Sigmoid colon (tissue), 7 donors: ENCODE measurements around the gene APEX1. TPM values are rescaled to one million over a fixed set of nuclear protein-coding genes. Genes with fewer than 3 reads are reported as not detected.

Experiments used
- DNase-seq: peaks from one replicate; pipeline ENCODE4 v3.0.0-alpha.2; 2019
- H3K27ac ChIP-seq, 4 donors: fragments of 200-600 bp; sonication (generic); one replicate each; pipeline ENCODE4 v1.5.1; 2016 to 2019; ENCODE audit warnings: mild to moderate bottlenecking in 1 of 4
- H3K27me3 ChIP-seq, 3 donors: fragments of 200-600 bp; sonication (generic); one replicate each; pipeline ENCODE4 v1.5.1; 2019; ENCODE audit warnings: mild to moderate bottlenecking in 1 of 3
- H3K36me3 ChIP-seq, 4 donors: fragments of 200-600 bp; sonication (generic); one replicate each; pipeline ENCODE4 v1.5.1; 2016 to 2019
- H3K4me1 ChIP-seq, 4 donors: fragments of 200-600 bp; sonication (generic); one replicate each; pipeline ENCODE4 v1.5.1; 2017 to 2019
- H3K4me3 ChIP-seq, 4 donors: fragments of 200-600 bp; sonication (generic); one replicate each; pipeline ENCODE4 v1.5.1; 2017 to 2019; ENCODE audit warnings: mild to moderate bottlenecking in 2 of 4, moderate library complexity in 1 of 4
- H3K9me3 ChIP-seq, 4 donors: fragments of 200-600 bp in 3 of 4; sonication (generic) in 3 of 4; one replicate each; pipeline versions ENCODE4 v1.5.1 to v1.6.1; 2013 to 2019
- EP300 ChIP-seq, 4 donors: sonication (generic); formaldehyde crosslinking; IDR thresholded peaks; one replicate each; pipeline ENCODE4 v1.6.1; 2017; ENCODE audit warnings: antibody characterized with exemption in 4 of 4
- POLR2A ChIP-seq, 2 donors: fragments of 450-650 bp; IDR thresholded peaks; one replicate each; pipeline ENCODE4 v1.6.1; 2016; ENCODE audit warnings: antibody characterized with exemption in 2 of 2, mild to moderate bottlenecking in 2 of 2, moderate library complexity in 2 of 2
- POLR2AphosphoS5 ChIP-seq, 4 donors: sonication (generic); formaldehyde crosslinking; IDR thresholded peaks; one replicate each; pipeline ENCODE4 v1.6.1; 2017; ENCODE audit warnings: antibody characterized with exemption in 4 of 4
- WGBS, 2 donors: extraction: QIAGEN DNeasy Blood & Tissue Kit; methylation state at CpG; one replicate each; pipeline ENCODE4 v1.1.7; 2013; 5-methylcytosine and 5-hydroxymethylcytosine counted together
- intact Hi-C: fragments of 100-400 bp; cut with DNase I; formaldehyde crosslinking; loops from one replicate; pipeline ENCODE4 v1.15.1; 2023
- polyA plus RNA-seq, 3 donors: library from polyadenylated mRNA; stranded (reverse); fragments of 200-250 nt; gene quantifications; one replicate each; pipeline ENCODE4 v1.2.3, GENCODE V29; 2013
- total RNA-seq, 4 donors: library from RNA; depleted of rRNA; stranded (reverse); fragments of >200 nt; gene quantifications; one replicate each; pipeline ENCODE4 v1.1.0, GENCODE V29; 2016
- TF ChIP-seq, protein P1 (sequence below), 4 experiments: fragments of 450-650 bp in 3 of 4; fragments of 200-600 bp in 1 of 4; IDR thresholded peaks; one replicate each; pipeline ENCODE4 v1.5.1; 2016 to 2019; ENCODE audit warnings: antibody characterized with exemption in 4 of 4, mild to moderate bottlenecking in 3 of 4, moderate library complexity in 2 of 4
- donor health status: healthy with polysubstance abuse.
- donor health status: Bipolar disorder and iron deficiency.
- donor health status: healthy.

The APEX1 gene
- total and polyA plus RNA-seq, 7 donors = 84.4 to 181 (median 146) TPM

DNA sequence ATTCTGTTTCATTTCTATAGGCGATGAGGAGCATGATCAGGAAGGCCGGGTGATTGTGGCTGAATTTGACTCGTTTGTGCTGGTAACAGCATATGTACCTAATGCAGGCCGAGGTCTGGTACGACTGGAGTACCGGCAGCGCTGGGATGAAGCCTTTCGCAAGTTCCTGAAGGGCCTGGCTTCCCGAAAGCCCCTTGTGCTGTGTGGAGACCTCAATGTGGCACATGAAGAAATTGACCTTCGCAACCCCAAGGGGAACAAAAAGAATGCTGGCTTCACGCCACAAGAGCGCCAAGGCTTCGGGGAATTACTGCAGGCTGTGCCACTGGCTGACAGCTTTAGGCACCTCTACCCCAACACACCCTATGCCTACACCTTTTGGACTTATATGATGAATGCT, 1.9 kb downstream of the APEX1 start:
- Histone ChIP-seq H3K27ac (peak overlapping the region in 2 of 4 donors; percentile 92), H3K4me3 (no peak overlapping the region), H3K9me3 (no peaks in the 10 kb centered on the region), H3K4me1 (peaks cover 0 to 50% (median 39%) of the 10 kb centered on the region in 4 donors), H3K36me3 (peaks cover 31 to 43% (median 35%) of the 10 kb centered on the region in 4 donors), H3K27me3 (no peaks in the 10 kb centered on the region)
- TF ChIP-seq, protein P1, sequence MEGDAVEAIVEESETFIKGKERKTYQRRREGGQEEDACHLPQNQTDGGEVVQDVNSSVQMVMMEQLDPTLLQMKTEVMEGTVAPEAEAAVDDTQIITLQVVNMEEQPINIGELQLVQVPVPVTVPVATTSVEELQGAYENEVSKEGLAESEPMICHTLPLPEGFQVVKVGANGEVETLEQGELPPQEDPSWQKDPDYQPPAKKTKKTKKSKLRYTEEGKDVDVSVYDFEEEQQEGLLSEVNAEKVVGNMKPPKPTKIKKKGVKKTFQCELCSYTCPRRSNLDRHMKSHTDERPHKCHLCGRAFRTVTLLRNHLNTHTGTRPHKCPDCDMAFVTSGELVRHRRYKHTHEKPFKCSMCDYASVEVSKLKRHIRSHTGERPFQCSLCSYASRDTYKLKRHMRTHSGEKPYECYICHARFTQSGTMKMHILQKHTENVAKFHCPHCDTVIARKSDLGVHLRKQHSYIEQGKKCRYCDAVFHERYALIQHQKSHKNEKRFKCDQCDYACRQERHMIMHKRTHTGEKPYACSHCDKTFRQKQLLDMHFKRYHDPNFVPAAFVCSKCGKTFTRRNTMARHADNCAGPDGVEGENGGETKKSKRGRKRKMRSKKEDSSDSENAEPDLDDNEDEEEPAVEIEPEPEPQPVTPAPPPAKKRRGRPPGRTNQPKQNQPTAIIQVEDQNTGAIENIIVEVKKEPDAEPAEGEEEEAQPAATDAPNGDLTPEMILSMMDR (IDR thresholded peaks at IDR 0.05) = no peak
- no peak for TF ChIP-seq EP300 (IDR thresholded peaks at IDR 0.05)
- DNase-seq = no peak
- 82 to 84% methylated on average over 13 of the region's 13 CpGs for WGBS, 2 donors
- intact Hi-C loops = loop anchor here (5.0 kb wide), 1 partner anchor 130 kb away; no protein-coding TSS in a partner anchor

DNA sequence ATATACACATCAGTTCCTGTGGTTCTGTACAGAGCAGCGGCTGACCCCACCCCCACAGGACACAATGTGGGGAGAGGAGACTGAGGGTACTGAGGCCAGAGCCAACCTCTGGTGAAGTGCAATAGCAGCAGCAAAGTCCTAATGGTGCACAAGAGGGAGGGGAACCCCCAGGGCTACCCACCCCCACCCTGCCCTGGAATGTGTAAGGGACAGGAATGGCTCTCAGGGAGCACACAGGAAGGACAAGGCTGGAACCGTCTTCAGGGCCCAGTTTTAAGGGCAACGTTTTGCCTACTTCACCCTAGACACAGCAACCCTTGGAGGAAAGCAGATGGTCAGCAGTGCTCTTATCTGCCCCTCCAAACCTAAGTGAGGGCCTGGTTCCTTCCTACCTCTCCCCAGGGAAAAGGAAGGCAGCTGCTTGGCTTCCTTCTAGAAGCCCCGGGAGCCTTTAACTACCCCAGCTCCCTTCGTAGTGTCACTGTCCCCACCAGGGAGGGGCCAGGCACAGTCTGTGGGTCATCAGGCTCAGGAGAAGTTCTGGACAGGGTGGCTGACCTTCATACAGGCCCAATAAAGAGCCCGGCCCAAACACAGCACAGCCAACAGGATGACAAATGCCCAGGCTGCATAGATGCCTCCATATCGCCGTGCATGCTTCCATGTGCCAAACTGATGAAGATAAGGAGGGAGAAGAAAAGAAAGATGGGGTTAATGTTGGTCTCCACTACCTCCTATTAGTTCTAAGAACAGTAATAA, 3.2 kb downstream of the APEX1 start:
- Histone ChIP-seq H3K4me1 (peaks cover 0 to 46% (median 35%) of the 10 kb centered on the region in 4 donors), H3K27me3 (no peaks in the 10 kb centered on the region), H3K9me3 (no peaks in the 10 kb centered on the region), H3K36me3 (peaks cover 28 to 38% (median 32%) of the 10 kb centered on the region in 4 donors), H3K27ac (peak overlapping the region in 1 of 4 donors; percentile 16), H3K4me3 (no peak overlapping the region)
- no peak for DNase-seq
- intact Hi-C loops = loop anchor here (5.0 kb wide), 1 partner anchor 131 kb away; no protein-coding TSS in a partner anchor
- TF ChIP-seq, protein P1 (IDR thresholded peaks at IDR 0.05) = no peak
- no peak for TF ChIP-seq POLR2AphosphoS5 (IDR thresholded peaks at IDR 0.05)
- TF ChIP-seq POLR2A (IDR thresholded peaks at IDR 0.05) = no peak
- no peak for TF ChIP-seq EP300 (IDR thresholded peaks at IDR 0.05)
- 65 to 70% methylated on average over 8 of the region's 8 CpGs for WGBS, 2 donors

DNA sequence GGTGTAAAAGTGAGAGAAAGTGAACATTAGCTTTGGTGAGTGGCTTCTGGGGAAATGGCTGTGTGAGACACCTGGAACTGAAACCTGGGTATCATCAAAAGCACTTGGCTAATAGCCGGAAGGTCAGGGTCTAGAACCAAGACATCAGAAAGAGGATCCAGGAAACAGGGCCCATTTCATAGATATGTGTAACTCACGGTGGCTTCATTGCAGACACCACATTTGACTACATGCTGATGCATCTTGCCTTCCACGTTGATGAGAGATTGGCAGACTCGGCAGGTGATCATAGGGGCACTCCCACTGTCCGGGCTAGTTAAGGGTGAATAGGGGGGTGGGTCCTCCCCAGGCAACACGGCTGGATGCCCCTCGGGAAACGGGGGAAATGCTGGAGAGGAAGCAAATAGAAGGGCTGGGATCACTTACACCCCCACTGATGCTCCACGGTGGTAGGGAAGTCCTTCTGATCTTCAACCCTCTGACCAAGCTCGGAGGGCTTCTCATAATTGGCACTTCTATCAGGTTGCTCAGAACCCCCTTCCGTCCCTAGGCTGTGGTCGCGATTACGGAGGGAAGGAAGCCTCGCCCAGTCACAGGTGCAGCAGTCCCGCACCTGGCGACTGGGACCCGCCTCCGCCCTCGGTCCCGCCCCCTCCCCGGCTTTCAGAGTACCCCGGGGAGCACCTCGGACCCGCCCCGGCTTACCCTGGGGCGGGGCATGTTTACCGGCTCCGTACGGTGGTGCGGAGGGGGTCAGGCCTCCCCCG, 5.6 kb downstream of the APEX1 start:
- intact Hi-C loops = loop anchor here (2.0 kb wide), 1 partner anchor 224 kb away; the partner anchor contains the start of gene RNASE4
- peaks cover 0 to 34% (median 23%) of the 10 kb centered on the region in 4 donors for H3K4me1 ChIP-seq
- DNase-seq = peak; percentile 76

More for the DNA sequence above, 5.6 kb downstream of the APEX1 start:
- TF ChIP-seq EP300 (IDR thresholded peaks at IDR 0.05) (no peak), POLR2AphosphoS5 (IDR thresholded peaks at IDR 0.05) (no peak), POLR2A (IDR thresholded peaks at IDR 0.05) (no peak)
- TF ChIP-seq, protein P1 (IDR thresholded peaks at IDR 0.05) = no peak
- Histone ChIP-seq H3K9me3 (no peaks in the 10 kb centered on the region), H3K27me3 (no peaks in the 10 kb centered on the region), H3K36me3 (peaks cover 28 to 38% (median 32%) of the 10 kb centered on the region in 4 donors), H3K27ac (peak overlapping the region; percentile 97 to 99 (median 99)), H3K4me3 (peak overlapping the region; percentile 91 to 99 (median 96))
- 2 to 3% methylated on average over 32 of the region's 32 CpGs for WGBS, 2 donors
